Heart left ventricle (tissue), 16 donors: Measurements from ENCODE around the gene CNGA2. TPM values are rescaled to one million over a fixed set of nuclear protein-coding genes. Genes with fewer than 3 reads are reported as not detected.

ENCODE experiments used
- ATAC-seq, 4 donors: fragments of 200-7000 bp; cut with Tn5 transposase; one replicate each; pipeline ENCODE4 v1.9.1; 2020 to 2022; ENCODE audit warnings: moderate library complexity in 4 of 4, mild to moderate bottlenecking in 3 of 4, moderate number of reproducible peaks in 1 of 4
- DNase-seq, 5 donors: peaks; one replicate each; pipeline ENCODE4 v3.0.0-alpha.2; 2020
- H3K27ac ChIP-seq, 12 donors: fragments of 200-600 bp; sonication (generic) in 4 of 12; one replicate each; pipeline versions ENCODE4 v1.5.0 to v1.8.0; 2016 to 2022; ENCODE audit warnings: mild to moderate bottlenecking in 2 of 12
- H3K27me3 ChIP-seq, 9 donors: fragments of 200-600 bp; sonication (generic) in 2 of 9; one replicate each; pipeline versions ENCODE4 v1.5.1 to v1.8.0; 2016 to 2022; ENCODE audit warnings: mild to moderate bottlenecking in 3 of 9
- H3K36me3 ChIP-seq, 9 donors: fragments of 200-600 bp; sonication (generic) in 2 of 9; one replicate each; pipeline versions ENCODE4 v1.5.0 to v1.8.0; 2018 to 2022; ENCODE audit warnings: mild to moderate bottlenecking in 2 of 9
- H3K4me1 ChIP-seq, 12 donors: fragments of 200-600 bp; sonication (generic) in 4 of 12; one replicate each; pipeline versions ENCODE4 v1.5.0 to v1.8.0; 2016 to 2022; ENCODE audit warnings: mild to moderate bottlenecking in 3 of 12
- H3K4me3 ChIP-seq, 12 donors: fragments of 200-600 bp; sonication (generic) in 4 of 12; one replicate each; pipeline versions ENCODE4 v1.5.0 to v1.8.0; 2017 to 2022; ENCODE audit warnings: mild to moderate bottlenecking in 9 of 12, moderate library complexity in 4 of 12
- H3K9me3 ChIP-seq, 12 donors: fragments of 200-600 bp; sonication (generic) in 4 of 12; one replicate each; pipeline versions ENCODE4 v1.5.0 to v1.8.0; 2016 to 2022; ENCODE audit warnings: mild to moderate bottlenecking in 1 of 12
- POLR2A ChIP-seq, 2 donors: fragments of 450-650 bp; IDR thresholded peaks; one replicate each; pipeline ENCODE4 v1.6.1; 2017; ENCODE audit warnings: antibody characterized with exemption in 2 of 2, mild to moderate bottlenecking in 2 of 2, moderate library complexity in 2 of 2
- WGBS, 4 donors: extraction: QIAGEN DNeasy Blood & Tissue Kit in 2 of 4; methylation state at CpG; one replicate each; pipeline versions ENCODE4 v1.1.5 to v1.1.7; 2013 to 2018; 5-methylcytosine and 5-hydroxymethylcytosine counted together
- intact Hi-C, 10 donors: fragments of 100-400 bp; cut with DNase I; formaldehyde crosslinking; loops; one replicate each; pipeline versions ENCODE4 v1.11.1 to v1.14.2; 2022
- polyA plus RNA-seq, 2 donors: library from polyadenylated mRNA; stranded (reverse); fragments of 200-250 nt; gene quantifications; one replicate each; pipeline ENCODE4 v1.2.3, GENCODE V29; 2013
- total RNA-seq, 9 donors: library from RNA; depleted of rRNA in 2 of 9; stranded (reverse); fragments of >200 nt in 2 of 9; fragmentation: NEBNext Ultra II Directional in 3 of 9; extraction: Animal tissue kit (Norgen Biotek cat#: 25700) in 3 of 9; gene quantifications; one replicate each; pipeline versions ENCODE4 v1.1.0 to v1.2.4, GENCODE V29; 2016 to 2023
- TF ChIP-seq, protein P1 (sequence below), 12 donors: fragments of 200-600 bp; sonication (generic) in 4 of 12; IDR thresholded peaks; one replicate each; pipeline versions ENCODE4 v1.5.0 to v1.8.0; 2018 to 2022; ENCODE audit warnings: antibody characterized with exemption in 12 of 12, mild to moderate bottlenecking in 5 of 12
- donor health status: ischemic (EF 13 %, LVEDD 7.1; RV severe dilation, severe dysfunction).
- donor health status: healthy with polysubstance abuse.
- donor health status: DM: no; HTN: yes; CAD: no.
- donor health status: DM: no; HTN: no; CAD: no.
- donor health status: ischemic (EF 25% LVEDD 6.9; RV normal size, moderate dysfunction).
- donor health status: ischemic (EF 25% LVEDD 5.7; RV mildly dilated, moderate dysfunction).
- donor health status: healthy.
- donor health status: DM: yes; HTN: yes; CAD: no.
- donor health status: ischemic (EF 35%, LVEDD 5.7; RV mildly dilated, moderate dysfunction).
- donor health status: nonischemic (EF 11% LVEDD 7.7; RV severe dilation, severe dysfunction).
- donor health status: DM: yes; HTN: yes; CAD: no.
- donor health status: PGD.
- donor health status: ischemic (EF 29% LVEDD 5.4; RV normal size, mild dysfunction).
- donor health status: nonischemic (EF 23%, LVEDD 6.1; RV moderate dilation, normal function).

CNGA2 gene
- total and polyA plus RNA-seq, 11 donors = not detected

- Histone ChIP-seq H3K4me3 (no peak overlapping the region), H3K27me3 (peaks cover 0 to 5% (median 0%) of the 10 kb centered on the region in 9 donors), H3K4me1 (no peaks in the 10 kb centered on the region), H3K36me3 (no peaks in the 10 kb centered on the region), H3K9me3 (no peaks in the 10 kb centered on the region), H3K27ac (no peak overlapping the region)
- DNase-seq (no peak), ATAC-seq (no peak)
- WGBS, 4 donors = 71 to 86% (median 80%) methylated on average over 5 of the region's 5 CpGs
- TF ChIP-seq POLR2A (IDR thresholded peaks at IDR 0.05) = no peak
- TF ChIP-seq, protein P1, sequence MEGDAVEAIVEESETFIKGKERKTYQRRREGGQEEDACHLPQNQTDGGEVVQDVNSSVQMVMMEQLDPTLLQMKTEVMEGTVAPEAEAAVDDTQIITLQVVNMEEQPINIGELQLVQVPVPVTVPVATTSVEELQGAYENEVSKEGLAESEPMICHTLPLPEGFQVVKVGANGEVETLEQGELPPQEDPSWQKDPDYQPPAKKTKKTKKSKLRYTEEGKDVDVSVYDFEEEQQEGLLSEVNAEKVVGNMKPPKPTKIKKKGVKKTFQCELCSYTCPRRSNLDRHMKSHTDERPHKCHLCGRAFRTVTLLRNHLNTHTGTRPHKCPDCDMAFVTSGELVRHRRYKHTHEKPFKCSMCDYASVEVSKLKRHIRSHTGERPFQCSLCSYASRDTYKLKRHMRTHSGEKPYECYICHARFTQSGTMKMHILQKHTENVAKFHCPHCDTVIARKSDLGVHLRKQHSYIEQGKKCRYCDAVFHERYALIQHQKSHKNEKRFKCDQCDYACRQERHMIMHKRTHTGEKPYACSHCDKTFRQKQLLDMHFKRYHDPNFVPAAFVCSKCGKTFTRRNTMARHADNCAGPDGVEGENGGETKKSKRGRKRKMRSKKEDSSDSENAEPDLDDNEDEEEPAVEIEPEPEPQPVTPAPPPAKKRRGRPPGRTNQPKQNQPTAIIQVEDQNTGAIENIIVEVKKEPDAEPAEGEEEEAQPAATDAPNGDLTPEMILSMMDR (IDR thresholded peaks at IDR 0.05) = no peak
- intact Hi-C loops = no loop called here
Measured at GRCh38 chrX:151776936-151777335, 42.4 kb downstream of the CNGA2 start.

GRCh38 chrX:151779258-151779657 lies 44.7 kb downstream of the CNGA2 start:
- Histone ChIP-seq H3K36me3 (no peaks in the 10 kb centered on the region), H3K4me3 (no peak overlapping the region), H3K27ac (no peak overlapping the region), H3K4me1 (no peaks in the 10 kb centered on the region), H3K9me3 (no peaks in the 10 kb centered on the region), H3K27me3 (peaks cover 0 to 5% (median 0%) of the 10 kb centered on the region in 9 donors)
- no peak for ATAC-seq
- 62 to 94% (median 85%) methylated on average over 4 of the region's 4 CpGs for WGBS, 4 donors
- DNase-seq = no peak
- intact Hi-C loops = no loop called here
- TF ChIP-seq, protein P1 (IDR thresholded peaks at IDR 0.05) = no peak
- no peak for TF ChIP-seq POLR2A (IDR thresholded peaks at IDR 0.05)

GRCh38 chrX:151780621-151781020 lies 46.1 kb downstream of the CNGA2 start:
- 79 to 89% (median 83%) methylated on average over 4 of the region's 4 CpGs for WGBS, 4 donors
- ATAC-seq (no peak), DNase-seq (no peak)
- no peaks in the 10 kb centered on the region for H3K4me1 ChIP-seq
- H3K27ac ChIP-seq = no peak overlapping the region
- H3K4me3 ChIP-seq = no peak overlapping the region
- intact Hi-C loops = no loop called here
- H3K36me3 ChIP-seq = no peaks in the 10 kb centered on the region
- H3K27me3 ChIP-seq = peaks cover 0 to 3% (median 0%) of the 10 kb centered on the region in 9 donors
- H3K9me3 ChIP-seq = no peaks in the 10 kb centered on the region
- no peak for TF ChIP-seq POLR2A (IDR thresholded peaks at IDR 0.05)
- TF ChIP-seq, protein P1 (IDR thresholded peaks at IDR 0.05) = no peak

GRCh38 chrX:151789179-151789800 lies 54.7 kb downstream of the CNGA2 start:
- ATAC-seq = peak in 3 of 4 donors; percentile 72 to 90 (median 79)
- Histone ChIP-seq H3K27me3 (no peaks in the 10 kb centered on the region), H3K9me3 (no peaks in the 10 kb centered on the region), H3K36me3 (no peaks in the 10 kb centered on the region), H3K27ac (no peak overlapping the region), H3K4me3 (no peak overlapping the region), H3K4me1 (peaks cover 0 to 7% (median 0%) of the 10 kb centered on the region in 12 donors)
- WGBS, 4 donors = 57 to 78% (median 71%) methylated on average over 6 of the region's 6 CpGs
- no peak for TF ChIP-seq POLR2A (IDR thresholded peaks at IDR 0.05)
- DNase-seq = peak; percentile 27 to 61 (median 51)
- intact Hi-C loops = no loop called here
